Transverse colon (tissue), 4 donors: Measurements from ENCODE around the gene BTG2. TPM values are rescaled to one million over a fixed set of nuclear protein-coding genes. Genes with fewer than 3 reads are reported as not detected.

Experiments
- DNase-seq: peaks from one replicate; pipeline ENCODE4 v3.0.0-alpha.2; 2019
- H3K27ac ChIP-seq, 4 donors: fragments of 200-600 bp; sonication (generic); 2 replicates each; pipeline ENCODE4 v1.5.1; 2016 to 2018; ENCODE audit warnings: inconsistent platforms in 4 of 4
- H3K27me3 ChIP-seq: fragments of 200-600 bp; sonication (generic); 2 replicates; pipeline ENCODE4 v1.5.1; 2017; ENCODE audit warnings: inconsistent platforms
- H3K36me3 ChIP-seq, 4 donors: fragments of 200-600 bp; sonication (generic); 2 replicates each; pipeline ENCODE4 v1.5.1; 2017 to 2019; ENCODE audit warnings: inconsistent platforms in 4 of 4
- H3K4me1 ChIP-seq, 4 donors: fragments of 200-600 bp; sonication (generic); 2 replicates each; pipeline ENCODE4 v1.5.1; 2017 to 2020; ENCODE audit warnings: inconsistent platforms in 4 of 4
- H3K4me3 ChIP-seq, 4 donors: fragments of 200-600 bp; sonication (generic); 1 replicate in 1 of 4; 2 replicates in 3 of 4; pipeline versions ENCODE4 v1.5.1 to v1.6.1; 2017 to 2019; ENCODE audit warnings: inconsistent platforms in 4 of 4
- H3K9me3 ChIP-seq, 2 donors: fragments of 200-600 bp; sonication (generic); 2 replicates each; pipeline ENCODE4 v1.5.1; 2017 to 2019; ENCODE audit warnings: inconsistent platforms in 2 of 2
- CTCF ChIP-seq, 5 experiments: fragments of 200-600 bp in 3 of 5; fragments of 450-650 bp in 2 of 5; sonication (generic) in 3 of 5; IDR thresholded peaks; 1 replicate in 2 of 5; 2 replicates in 3 of 5; pipeline ENCODE4 v1.5.1; 2016 to 2017; ENCODE audit warnings: antibody characterized with exemption in 5 of 5, inconsistent platforms in 3 of 5, mild to moderate bottlenecking in 2 of 5, moderate library complexity in 1 of 5
- EP300 ChIP-seq: sonication (generic); formaldehyde crosslinking; IDR thresholded peaks from one replicate; pipeline ENCODE4 v1.6.1; 2017; ENCODE audit warnings: antibody characterized with exemption, low read depth
- POLR2A ChIP-seq: fragments of 450-650 bp; IDR thresholded peaks from one replicate; pipeline ENCODE4 v1.6.1; 2016; ENCODE audit warnings: antibody characterized with exemption, mild to moderate bottlenecking, moderate library complexity
- POLR2AphosphoS5 ChIP-seq, 3 donors: sonication (generic); formaldehyde crosslinking; IDR thresholded peaks; one replicate each; pipeline ENCODE4 v1.6.1; 2016; ENCODE audit warnings: antibody characterized with exemption in 3 of 3
- WGBS, 2 donors: methylation state at CpG; one replicate each; pipeline ENCODE4 v1.1.5; 2018; ENCODE audit warnings: low coverage in 1 of 2; 5-methylcytosine and 5-hydroxymethylcytosine counted together
- in situ Hi-C, 4 donors: fragments of 200-750 bp; cut with MboI; loops; one replicate each; pipeline versions ENCODE4 v1.15.0 to v1.15.1; 2017; ENCODE audit warnings: low sequenced_read_pairs in 3 of 4, low pct_ligation_motif_present in 1 of 4, low pct_unique_long_range_greater_than_20kb in 1 of 4
- intact Hi-C: fragments of 100-400 bp; cut with DNase I; formaldehyde crosslinking; loops from one replicate; pipeline ENCODE4 v1.15.1; 2023; ENCODE audit warnings: low total_unique reads
- total RNA-seq, 4 donors: library from RNA; depleted of rRNA; stranded (reverse); fragments of >200 nt; gene quantifications; one replicate each; pipeline ENCODE4 v1.1.0, GENCODE V29; 2016

Gene BTG2
- total RNA-seq, 4 donors from 2014 or later: 98.9 to 144 (median 142) TPM

GRCh38 chr1:203323587-203323986 is 18.3 kb downstream of the BTG2 start:
- in situ Hi-C loops: no loop called here
- WGBS, 2 donors: 47% methylated on average over 3 of the region's 3 CpGs; no CpG with 5 or more reads in 1 of the 2 donors

GRCh38 chr1:203324105-203325025 is 19.0 kb downstream of the BTG2 start:
- no peak overlapping the region for H3K4me3 ChIP-seq
- no peaks in the 10 kb centered on the region for H3K36me3 ChIP-seq
- intact Hi-C loops (no loop called here), in situ Hi-C loops (no loop called here)
- H3K9me3 ChIP-seq: no peaks in the 10 kb centered on the region
- H3K27ac ChIP-seq: peak overlapping the region; percentile 95 to 99 (median 96)
- WGBS, 2 donors: 45 to 100% methylated on average over 1 to 15 of the region's 15 CpGs
- no peaks in the 10 kb centered on the region for H3K27me3 ChIP-seq
- H3K4me1 ChIP-seq: peaks cover 71 to 86% (median 82%) of the 10 kb centered on the region in 4 donors
- TF ChIP-seq EP300: no peak
- no peak for TF ChIP-seq POLR2AphosphoS5 (IDR thresholded peaks at IDR 0.05)
- no peak for TF ChIP-seq CTCF (IDR thresholded peaks at IDR 0.05)
- no peak for TF ChIP-seq POLR2A
- DNase-seq: peak; percentile 39

More at GRCh38 chr1:203323587-203323986, 18.3 kb downstream of the BTG2 start:
- Histone ChIP-seq H3K27me3 (no peaks in the 10 kb centered on the region), H3K4me1 (peaks cover 71 to 85% (median 80%) of the 10 kb centered on the region in 4 donors), H3K4me3 (no peak overlapping the region), H3K36me3 (no peaks in the 10 kb centered on the region), H3K9me3 (no peaks in the 10 kb centered on the region), H3K27ac (peak overlapping the region; percentile 95 to 99 (median 96))
- TF ChIP-seq POLR2A (no peak), CTCF (IDR thresholded peaks at IDR 0.05) (no peak), POLR2AphosphoS5 (IDR thresholded peaks at IDR 0.05) (no peak), EP300 (no peak)
- DNase-seq: no peak
- intact Hi-C loops: no loop called here

- intact Hi-C loops (no loop called here), in situ Hi-C loops (no loop called here)
- 37 to 40% methylated on average over 1 to 5 of the region's 5 CpGs for WGBS, 2 donors
Observed at GRCh38 chr1:203325026-203325417, 19.7 kb downstream of the BTG2 start.

More at GRCh38 chr1:203325026-203325417, 19.7 kb downstream of the BTG2 start:
- Histone ChIP-seq H3K4me3 (peak overlapping the region in 1 of 4 donors; percentile 3), H3K27ac (peak overlapping the region; percentile 95 to 99 (median 96)), H3K36me3 (no peaks in the 10 kb centered on the region), H3K27me3 (no peaks in the 10 kb centered on the region), H3K9me3 (no peaks in the 10 kb centered on the region), H3K4me1 (peaks cover 71 to 85% (median 81%) of the 10 kb centered on the region in 4 donors)
- peak; percentile 70 for DNase-seq
- TF ChIP-seq POLR2AphosphoS5 (IDR thresholded peaks at IDR 0.05): peak in 1 of 3 donors; percentile 76
- TF ChIP-seq POLR2A: peak; percentile 29
- no peak for TF ChIP-seq CTCF (IDR thresholded peaks at IDR 0.05)
- no peak for TF ChIP-seq EP300
